ENCODE data around the gene TOLLIP. TPM values are rescaled to one million over a fixed set of nuclear protein-coding genes. Genes with fewer than 3 reads are reported as not detected.

Gene TOLLIP
- total and polyA plus RNA-seq, 8 donors = 35.2 to 69.8 (median 45.7) TPM

DNA sequence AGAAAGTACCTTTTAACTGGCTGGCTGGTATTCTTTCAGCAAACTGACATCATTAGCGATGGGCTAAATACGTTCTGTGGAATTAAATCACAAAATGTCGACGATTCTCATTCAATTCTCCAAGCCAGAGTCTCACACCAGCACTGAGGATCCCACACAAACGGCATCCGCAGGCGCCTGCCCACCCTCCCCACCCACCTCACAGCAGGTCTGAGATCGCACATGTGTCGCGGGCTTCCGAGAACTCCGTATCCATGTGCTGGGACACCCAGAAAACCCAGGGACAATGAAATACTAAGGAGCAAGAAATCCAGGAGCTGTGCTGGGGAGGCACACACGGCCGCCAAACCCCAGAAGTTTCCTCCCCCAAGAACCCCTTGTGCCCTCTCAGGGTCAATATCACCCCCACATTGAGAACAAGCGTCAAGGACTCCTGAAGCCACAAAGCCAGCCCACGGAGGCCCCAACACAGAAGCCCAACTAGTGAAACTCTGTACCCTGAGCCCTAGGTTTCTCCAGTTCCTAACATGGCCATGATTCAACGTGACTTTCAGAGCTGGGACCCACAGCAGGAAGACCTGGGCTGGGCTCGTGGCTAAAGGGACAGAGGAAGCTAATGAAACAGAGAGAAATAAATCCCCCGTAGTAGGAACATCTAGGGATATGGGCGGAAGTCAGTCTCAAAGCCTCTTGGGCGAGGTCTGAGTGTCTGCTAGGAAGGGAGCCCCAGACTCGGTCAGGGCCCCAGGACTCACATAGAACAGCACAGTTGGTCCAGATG lies 8.0 kb downstream of the TOLLIP start:
- FAIRE-seq (no peak), DNase-seq (peak in 2 of 6 donors; percentile 12 to 40), ATAC-seq (no peak)
- TF ChIP-seq CTCF (IDR thresholded peaks at IDR 0.05) = no peak
- H3K9me3 ChIP-seq = no peaks in the 10 kb centered on the region
- H3K36me3 ChIP-seq = no peaks in the 10 kb centered on the region
- intact Hi-C loops (cut with DNase I) = no loop called here
- peaks cover 75 to 94% (median 93%) of the 10 kb centered on the region in 3 donors for H3K4me1 ChIP-seq
- WGBS, 2 donors = 84 to 88% methylated on average over 22 of the region's 22 CpGs
- H3K27me3 ChIP-seq = no peaks in the 10 kb centered on the region
- H3K4me3 ChIP-seq = no peak overlapping the region
- peak overlapping the region; percentile 58 to 82 (median 74) for H3K27ac ChIP-seq

DNA sequence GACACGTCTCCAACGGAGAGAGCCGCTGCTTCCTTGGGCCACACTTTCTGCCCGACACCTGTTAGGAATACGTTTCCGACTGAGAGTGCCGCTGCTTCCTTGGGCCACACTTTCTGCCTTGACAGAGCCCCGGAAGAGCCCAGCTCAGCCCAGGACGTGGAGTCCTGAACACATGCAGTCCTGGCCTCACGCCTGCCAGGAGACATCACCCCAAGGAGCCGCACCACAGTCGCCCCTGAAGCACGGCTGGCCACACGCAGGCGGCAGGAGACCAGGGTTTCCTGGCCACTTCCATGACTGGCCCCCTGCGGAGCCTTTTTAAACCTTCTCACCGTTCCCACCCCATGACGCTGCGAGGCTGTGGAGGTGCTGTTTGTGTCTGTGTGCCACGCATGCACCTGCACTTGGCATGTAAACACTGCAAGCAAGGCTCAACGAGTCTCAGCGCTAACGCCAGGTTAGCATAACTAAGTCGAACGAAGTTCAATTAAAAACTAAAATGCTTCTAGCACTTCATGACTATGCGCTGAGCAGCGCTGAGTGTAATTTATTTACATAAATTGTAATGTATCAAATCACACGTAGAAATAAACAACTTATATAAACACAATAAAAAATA lies 8.8 kb downstream of the TOLLIP start:
- FAIRE-seq = no peak
- H3K27ac ChIP-seq = peak overlapping the region; percentile 58 to 79 (median 68)
- no peaks in the 10 kb centered on the region for H3K36me3 ChIP-seq
- no peaks in the 10 kb centered on the region for H3K27me3 ChIP-seq
- 37 to 44% methylated on average over 28 of the region's 28 CpGs for WGBS, 2 donors
- no peak for TF ChIP-seq CTCF (IDR thresholded peaks at IDR 0.05)
- no peak overlapping the region for H3K4me3 ChIP-seq
- intact Hi-C loops (cut with DNase I) = no loop called here
- H3K9me3 ChIP-seq = no peaks in the 10 kb centered on the region
- DNase-seq = peak; percentile 53 to 91 (median 82)
- peaks cover 70 to 87% (median 85%) of the 10 kb centered on the region in 3 donors for H3K4me1 ChIP-seq
- ATAC-seq = peak; percentile 31 to 56 (median 40)

- TF ChIP-seq CTCF (IDR thresholded peaks at IDR 0.05) = no peak
- FAIRE-seq (no peak), DNase-seq (no peak), ATAC-seq (no peak)
- peak overlapping the region; percentile 58 to 79 (median 68) for H3K27ac ChIP-seq
- no peaks in the 10 kb centered on the region for H3K27me3 ChIP-seq
- peaks cover 0 to 5% (median 0%) of the 10 kb centered on the region in 3 donors for H3K36me3 ChIP-seq
- WGBS, 2 donors = 56 to 63% methylated on average over 7 of the region's 7 CpGs
- intact Hi-C loops (cut with DNase I) = no loop called here
- no peaks in the 10 kb centered on the region for H3K9me3 ChIP-seq
- no peak overlapping the region for H3K4me3 ChIP-seq
- H3K4me1 ChIP-seq = peaks cover 66 to 81% (median 80%) of the 10 kb centered on the region in 3 donors
Measured at GRCh38 chr11:1300121-1300520, 9.3 kb downstream of the TOLLIP start.

DNA sequence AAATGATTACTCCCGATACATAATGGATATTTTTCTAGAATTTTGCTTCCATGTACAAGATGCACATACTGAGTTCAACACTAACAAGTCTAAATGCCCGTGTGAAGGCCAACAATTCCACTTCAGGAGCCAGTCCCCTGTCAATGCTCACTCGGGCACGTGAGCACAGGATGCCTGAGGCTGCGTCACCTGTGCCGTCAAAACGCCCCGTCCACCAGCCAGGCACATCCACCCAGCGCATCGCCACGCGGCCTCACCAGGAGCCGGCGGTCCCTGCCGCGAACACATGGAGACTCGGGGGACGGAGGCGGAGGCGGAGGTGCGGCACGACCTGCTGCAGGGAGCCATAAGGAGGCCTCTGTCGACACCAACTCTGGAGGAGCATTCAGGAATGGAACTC lies 9.8 kb downstream of the TOLLIP start:
- peak in 5 of 6 donors; percentile 39 to 79 (median 53) for DNase-seq
- Histone ChIP-seq H3K36me3 (peaks cover 0 to 8% (median 0%) of the 10 kb centered on the region in 3 donors), H3K27ac (peak overlapping the region; percentile 58 to 79 (median 68)), H3K27me3 (no peaks in the 10 kb centered on the region), H3K4me1 (peaks cover 61 to 76% (median 75%) of the 10 kb centered on the region in 3 donors), H3K9me3 (no peaks in the 10 kb centered on the region), H3K4me3 (no peak overlapping the region)
- TF ChIP-seq CTCF (IDR thresholded peaks at IDR 0.05) = no peak
- no peak for FAIRE-seq
- ATAC-seq = no peak
- intact Hi-C loops (cut with DNase I) = no loop called here
- WGBS, 2 donors = 71 to 73% methylated on average over 23 of the region's 23 CpGs

Measured in pancreas (tissue), 10 donors.